ENCODE data around the gene ZNF778. TPM values are rescaled to one million over a fixed set of nuclear protein-coding genes. Genes with fewer than 3 reads are reported as not detected.

Gene ZNF778
- total RNA-seq, 1 donor = 34.2 TPM

DNA sequence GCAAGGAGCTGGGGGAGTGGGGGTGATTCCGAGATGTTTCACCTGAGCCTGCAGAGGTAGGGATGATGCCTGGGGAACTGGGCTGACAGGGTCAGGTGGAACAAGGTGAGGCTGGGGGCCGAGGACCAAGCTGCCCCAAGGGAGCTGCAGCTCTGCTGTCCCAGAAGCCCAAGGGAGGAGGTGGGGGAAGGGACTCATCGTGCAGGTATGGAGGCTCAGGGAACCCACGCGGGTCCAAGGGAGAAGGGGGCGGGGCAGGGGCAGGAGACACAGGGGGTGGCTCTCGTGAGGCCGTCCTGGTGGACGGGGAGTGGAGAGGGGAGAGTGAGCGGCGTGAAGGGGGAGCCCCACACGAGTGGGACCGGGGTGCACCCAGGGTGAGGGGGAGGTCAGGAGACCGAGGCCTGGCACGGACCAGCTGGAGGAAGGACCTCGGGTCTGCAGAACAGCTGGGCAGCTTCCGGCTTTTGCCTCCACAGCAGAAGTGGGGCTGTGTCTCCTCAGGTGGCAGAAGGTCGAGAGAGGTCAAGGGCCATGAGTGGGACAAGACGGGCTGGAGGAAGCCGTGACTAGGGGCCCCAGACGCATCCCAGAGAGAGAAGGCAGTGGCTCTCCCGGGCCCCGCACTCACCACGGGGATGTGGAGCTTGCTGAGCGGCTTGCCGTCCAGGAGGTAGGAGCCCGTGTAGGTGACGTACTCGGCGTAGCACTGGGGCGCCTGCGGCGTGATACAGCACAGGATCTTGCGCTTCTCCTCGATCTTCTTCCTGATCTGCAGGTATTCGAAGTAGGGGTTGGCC lies 61.1 kb downstream of the ZNF778 start:
- Histone ChIP-seq H3K27me3 (ENCODE audit: insufficient read depth, low read length) (no peaks in the 10 kb centered on the region), H3K4me3 (ENCODE audit: low read length) (no peak overlapping the region), H3K9me3 (ENCODE audit: low read depth, low read length) (no peaks in the 10 kb centered on the region), H3K4me1 (ENCODE audit: insufficient read depth, low read length) (no peaks in the 10 kb centered on the region)

DNA sequence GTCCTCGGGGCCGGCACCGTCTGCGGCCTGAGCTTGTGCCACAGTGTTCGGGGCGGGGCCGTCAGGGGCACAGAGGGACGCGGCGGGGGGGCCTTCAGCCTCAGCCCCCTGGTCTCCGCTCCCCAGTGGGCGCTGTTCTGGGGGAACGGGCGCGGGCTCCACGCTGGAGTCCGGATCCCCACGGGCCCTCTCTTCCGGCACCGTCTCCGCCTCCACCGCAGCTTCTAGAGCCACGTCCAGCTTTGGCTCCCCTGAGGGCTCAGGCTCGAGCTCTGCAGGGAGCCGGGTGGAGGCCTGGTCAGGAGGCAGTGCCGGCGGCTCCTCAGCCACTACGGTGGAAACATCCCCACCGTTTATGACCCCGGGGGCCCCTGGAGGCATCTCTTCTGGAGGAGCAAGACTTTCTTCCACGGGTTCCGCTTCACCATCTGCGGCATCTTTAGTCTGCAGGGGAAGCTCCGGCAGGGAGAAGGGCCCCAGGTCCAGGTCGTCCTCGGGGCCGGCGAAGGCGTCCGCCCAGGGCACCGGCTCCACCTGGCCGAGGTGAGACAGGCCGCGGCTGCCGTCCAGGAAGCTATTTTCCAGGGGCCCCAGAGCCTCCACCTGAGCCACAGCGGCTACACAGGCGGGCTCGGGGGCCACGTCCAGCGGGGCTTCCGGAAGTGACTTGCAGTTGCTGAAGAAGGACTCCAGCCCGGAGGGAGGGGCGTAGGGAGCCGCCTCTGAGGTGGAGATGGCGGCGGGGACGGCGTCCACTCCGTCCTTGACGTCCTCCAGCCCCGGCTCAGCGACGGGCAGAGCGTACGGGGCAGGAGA lies 62.4 kb downstream of the ZNF778 start:
- Histone ChIP-seq H3K4me3 (ENCODE audit: low read length) (no peak overlapping the region), H3K9me3 (ENCODE audit: low read depth, low read length) (no peaks in the 10 kb centered on the region), H3K4me1 (ENCODE audit: insufficient read depth, low read length) (no peaks in the 10 kb centered on the region), H3K27me3 (ENCODE audit: insufficient read depth, low read length) (no peaks in the 10 kb centered on the region)

DNA sequence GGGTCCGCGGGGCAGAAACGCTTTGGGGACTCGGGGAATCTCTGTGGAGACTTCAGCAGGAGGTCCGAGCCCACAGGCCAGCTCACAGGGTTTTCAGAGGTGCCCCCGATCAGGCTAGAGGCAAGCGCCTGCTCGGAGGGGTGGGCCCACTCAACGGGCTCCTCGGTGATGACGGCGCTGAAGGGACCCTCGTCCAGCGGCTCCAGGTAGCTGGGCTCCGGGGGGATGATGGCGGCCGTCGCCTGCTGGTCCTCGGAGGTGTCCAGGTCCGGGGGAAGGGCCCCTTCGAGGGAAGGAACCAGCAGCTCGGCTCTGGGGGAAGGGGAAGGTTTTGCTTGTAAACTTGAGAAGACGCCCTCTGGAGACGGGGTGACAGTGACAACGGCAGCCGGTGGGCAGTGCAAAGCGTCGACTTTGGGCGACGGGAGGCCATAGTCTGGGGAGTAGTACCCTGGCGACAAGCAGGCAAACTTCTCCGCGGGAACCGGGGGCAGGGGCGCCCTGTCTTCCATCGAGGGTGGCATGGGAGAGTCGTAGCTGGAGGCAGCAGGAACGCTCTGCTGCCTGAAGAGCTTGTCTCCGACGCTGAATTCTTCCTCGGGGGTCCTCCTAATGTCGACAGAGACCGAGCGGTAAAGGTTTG lies 63.2 kb downstream of the ZNF778 start:
- no peak overlapping the region for H3K4me3 ChIP-seq (ENCODE audit: low read length)
- H3K27me3 ChIP-seq (ENCODE audit: insufficient read depth, low read length) = no peaks in the 10 kb centered on the region
- no peaks in the 10 kb centered on the region for H3K4me1 ChIP-seq (ENCODE audit: insufficient read depth, low read length)
- no peaks in the 10 kb centered on the region for H3K9me3 ChIP-seq (ENCODE audit: low read depth, low read length)

DNA sequence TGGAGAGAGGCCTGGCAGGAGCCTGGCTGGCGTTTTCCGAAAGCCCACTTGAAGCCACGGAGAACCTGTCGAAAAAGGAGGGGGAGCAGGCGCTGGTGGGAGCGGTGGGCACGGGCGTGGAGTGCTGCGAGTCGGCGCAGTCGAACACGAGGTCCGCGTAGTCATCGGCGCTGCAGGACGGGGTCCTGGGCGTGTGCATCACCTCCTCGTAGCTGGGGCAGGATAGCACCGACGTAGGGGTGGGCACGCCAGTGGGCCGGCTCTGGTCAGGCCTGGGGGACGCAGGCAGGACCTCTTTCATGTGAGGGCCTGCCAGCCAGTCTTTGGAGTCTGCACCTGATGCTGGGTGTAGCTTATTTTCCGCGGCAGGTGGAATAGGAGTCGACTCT lies 63.7 kb downstream of the ZNF778 start:
- no peaks in the 10 kb centered on the region for H3K4me1 ChIP-seq (ENCODE audit: insufficient read depth, low read length)
- no peaks in the 10 kb centered on the region for H3K27me3 ChIP-seq (ENCODE audit: insufficient read depth, low read length)
- H3K4me3 ChIP-seq (ENCODE audit: low read length) = no peak overlapping the region
- no peaks in the 10 kb centered on the region for H3K9me3 ChIP-seq (ENCODE audit: low read depth, low read length)

DNA sequence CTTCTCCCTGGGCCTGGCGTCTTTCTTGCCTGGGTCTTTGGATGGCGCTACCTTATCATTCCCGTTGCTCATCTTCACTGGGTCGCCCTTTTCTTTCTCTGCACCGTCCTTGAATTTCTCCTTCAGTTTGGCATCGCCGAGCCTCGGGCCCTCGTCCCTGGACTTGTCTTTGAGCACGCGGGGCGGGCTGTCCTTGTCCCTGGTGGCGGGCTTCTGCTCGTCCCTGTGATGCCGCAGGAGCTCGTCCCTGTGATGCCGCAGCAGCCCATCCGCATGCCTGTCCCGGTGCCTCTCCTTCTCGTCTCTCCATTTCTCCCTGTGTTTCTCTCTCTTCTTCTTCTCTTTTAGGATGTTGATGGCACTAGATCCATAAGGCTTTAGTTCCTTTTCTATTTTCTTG lies 64.3 kb downstream of the ZNF778 start:
- no peaks in the 10 kb centered on the region for H3K27me3 ChIP-seq (ENCODE audit: insufficient read depth, low read length)
- no peak overlapping the region for H3K4me3 ChIP-seq (ENCODE audit: low read length)
- H3K9me3 ChIP-seq (ENCODE audit: low read depth, low read length) = no peaks in the 10 kb centered on the region
- no peaks in the 10 kb centered on the region for H3K4me1 ChIP-seq (ENCODE audit: insufficient read depth, low read length)

DNA sequence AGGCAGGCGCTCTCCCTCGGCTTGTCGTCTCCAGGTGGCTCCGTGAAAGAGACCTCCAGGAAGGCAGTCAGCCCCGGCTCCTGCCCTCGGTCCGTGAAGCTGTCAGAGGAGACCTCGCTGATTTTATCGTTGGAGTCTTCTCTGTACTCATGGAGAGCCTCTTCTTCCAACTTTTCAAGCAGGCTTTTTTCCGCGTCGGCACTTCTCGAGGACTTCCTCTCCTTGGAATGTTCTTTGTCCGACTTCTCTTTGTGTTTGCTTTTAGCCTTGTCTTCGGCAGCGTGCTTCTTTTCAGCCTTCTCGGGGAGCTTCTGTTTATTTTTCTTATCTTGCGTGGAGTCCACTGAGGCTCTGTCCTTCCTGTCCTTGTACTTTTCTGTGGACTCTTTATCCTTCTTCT lies 65.0 kb downstream of the ZNF778 start:
- H3K27me3 ChIP-seq (ENCODE audit: insufficient read depth, low read length) = no peaks in the 10 kb centered on the region
- no peak overlapping the region for H3K4me3 ChIP-seq (ENCODE audit: low read length)
- H3K4me1 ChIP-seq (ENCODE audit: insufficient read depth, low read length) = no peaks in the 10 kb centered on the region
- no peaks in the 10 kb centered on the region for H3K9me3 ChIP-seq (ENCODE audit: low read depth, low read length)

DNA sequence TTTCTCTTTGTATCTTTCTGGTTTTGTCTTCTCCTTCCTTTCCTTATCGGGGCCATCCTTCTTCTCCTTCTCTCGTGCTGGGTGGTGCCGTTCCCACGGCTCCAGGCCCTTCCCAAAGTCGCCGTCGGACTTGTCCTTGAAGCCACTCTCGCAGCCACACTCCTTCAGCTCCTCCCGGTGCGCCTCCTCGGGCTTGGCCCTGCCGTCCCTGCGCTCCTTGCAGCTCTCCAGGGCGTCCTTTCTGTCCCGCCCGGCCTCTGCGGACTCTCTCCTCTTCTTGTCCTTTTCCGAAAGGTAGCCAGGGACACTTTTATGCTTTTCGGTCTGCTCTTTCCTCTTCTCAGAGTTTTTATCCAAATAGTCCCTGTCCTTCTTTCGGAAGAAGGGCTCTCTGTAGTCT lies 65.9 kb downstream of the ZNF778 start:
- Histone ChIP-seq H3K9me3 (ENCODE audit: low read depth, low read length) (no peaks in the 10 kb centered on the region), H3K4me3 (ENCODE audit: low read length) (no peak overlapping the region), H3K4me1 (ENCODE audit: insufficient read depth, low read length) (no peaks in the 10 kb centered on the region), H3K27me3 (ENCODE audit: insufficient read depth, low read length) (no peaks in the 10 kb centered on the region)

DNA sequence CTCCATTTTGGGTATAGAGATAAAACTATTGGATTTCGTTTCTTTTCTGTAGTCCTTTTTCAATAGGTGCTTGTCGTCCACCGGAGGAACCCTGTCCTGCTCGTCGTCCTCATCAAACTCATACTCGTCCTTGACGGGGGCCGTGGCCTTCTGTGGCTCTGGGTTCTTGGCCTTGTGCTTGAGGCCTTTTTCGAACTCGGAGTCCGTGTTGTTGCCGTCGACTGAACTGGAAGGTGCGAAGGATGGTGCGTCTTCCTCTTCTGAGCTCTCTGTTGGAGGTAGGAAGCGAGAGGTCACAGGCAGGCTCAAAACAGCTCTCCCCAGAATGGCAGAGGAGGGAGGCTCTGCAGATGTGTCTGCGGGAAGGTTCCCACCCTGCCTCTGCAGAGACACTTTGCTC lies 67.9 kb downstream of the ZNF778 start:
- Histone ChIP-seq H3K27me3 (ENCODE audit: insufficient read depth, low read length) (no peaks in the 10 kb centered on the region), H3K9me3 (ENCODE audit: low read depth, low read length) (no peaks in the 10 kb centered on the region), H3K4me3 (ENCODE audit: low read length) (no peak overlapping the region), H3K4me1 (ENCODE audit: insufficient read depth, low read length) (no peaks in the 10 kb centered on the region)

DNA sequence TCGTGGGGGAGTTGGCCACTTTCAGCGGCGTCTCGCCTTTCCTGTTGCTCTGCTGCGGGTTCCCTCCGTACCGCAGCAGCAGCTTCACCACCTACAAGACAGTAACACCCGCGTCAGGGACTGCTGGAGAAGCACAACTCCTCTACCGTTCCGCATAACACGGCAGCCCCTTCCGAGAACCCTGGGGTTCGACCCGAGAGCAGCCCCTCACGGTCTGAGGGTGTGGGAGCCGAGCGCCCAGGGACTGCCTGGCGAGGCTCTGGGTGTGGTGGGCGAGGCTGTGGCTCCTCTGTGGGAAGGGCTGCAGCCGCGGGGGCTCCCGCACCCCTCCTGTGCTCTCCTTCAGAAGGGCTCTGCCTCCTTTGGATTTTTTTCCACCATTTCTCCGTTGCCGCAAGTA lies 68.6 kb downstream of the ZNF778 start:
- Histone ChIP-seq H3K4me3 (ENCODE audit: low read length) (no peak overlapping the region), H3K4me1 (ENCODE audit: insufficient read depth, low read length) (no peaks in the 10 kb centered on the region), H3K27me3 (ENCODE audit: insufficient read depth, low read length) (no peaks in the 10 kb centered on the region), H3K9me3 (ENCODE audit: low read depth, low read length) (no peaks in the 10 kb centered on the region)

Other genes starting within 250 kb of the ZNF778 start
- 1.3 TPM for gene CBFA2T3, start 240.5 kb upstream of the ZNF778 start, total RNA-seq
- gene ACSF3, start 123.9 kb upstream of the ZNF778 start, total RNA-seq = 20.9 TPM
- not detected for gene CDH15, start 46.0 kb upstream of the ZNF778 start, total RNA-seq
- not detected for gene SLC22A31, start 17.2 kb upstream of the ZNF778 start, total RNA-seq